HG03342 (cell line): ENCODE measurements around the gene CDH13.

Experiments
- ATAC-seq: cut with Tn5 transposase; IDR thresholded peaks from one replicate; pipeline ENCODE4 v1.9.1; 2021; ENCODE audit warnings: mild to moderate bottlenecking, moderate library complexity; ENCODE audit not compliant: unreplicated experiment

The CDH13 gene

GRCh38 chr16:83755391-83755790, 1128.6 kb downstream of the CDH13 start:
- ATAC-seq: no peak

GRCh38 chr16:83762141-83762991, 1135.6 kb downstream of the CDH13 start:
- ATAC-seq: no peak

GRCh38 chr16:83762992-83763358, 1136.2 kb downstream of the CDH13 start:
- no peak for ATAC-seq

- no peak for ATAC-seq
These were observed 1142.2 kb downstream of the CDH13 start for GRCh38 chr16:83768986-83769385.

GRCh38 chr16:83769397-83770008, 1142.7 kb downstream of the CDH13 start:
- ATAC-seq: peak; percentile 59

GRCh38 chr16:83771306-83771942, 1144.7 kb downstream of the CDH13 start:
- no peak for ATAC-seq

- ATAC-seq: no peak
These were observed 1146.0 kb downstream of the CDH13 start for GRCh38 chr16:83772806-83773205.

- no peak for ATAC-seq
These were observed 1147.3 kb downstream of the CDH13 start for GRCh38 chr16:83774066-83774465.

- ATAC-seq: no peak
These were observed 1150.2 kb downstream of the CDH13 start for GRCh38 chr16:83776944-83777343.

- ATAC-seq: no peak
These were observed 1153.1 kb downstream of the CDH13 start for GRCh38 chr16:83779886-83780285.

- ATAC-seq: no peak
These were observed 1158.7 kb downstream of the CDH13 start for GRCh38 chr16:83785455-83785854.

- no peak for ATAC-seq
These were observed 1163.1 kb downstream of the CDH13 start for GRCh38 chr16:83789642-83790401.

- ATAC-seq: no peak
These were observed 1165.1 kb downstream of the CDH13 start for GRCh38 chr16:83791916-83792315.

GRCh38 chr16:83792391-83792790, 1165.6 kb downstream of the CDH13 start:
- ATAC-seq: no peak

- no peak for ATAC-seq
These were observed 1166.4 kb downstream of the CDH13 start for GRCh38 chr16:83793179-83793578.

- no peak for ATAC-seq
These were observed 1168.2 kb downstream of the CDH13 start for GRCh38 chr16:83794860-83795554.

- no peak for ATAC-seq
These were observed 1170.2 kb downstream of the CDH13 start for GRCh38 chr16:83797013-83797412.

GRCh38 chr16:83799336-83799735, 1172.6 kb downstream of the CDH13 start:
- ATAC-seq: no peak

- ATAC-seq: peak; percentile 83
These were observed 1175.4 kb downstream of the CDH13 start for GRCh38 chr16:83802135-83802534.

GRCh38 chr16:83802554-83803205, 1175.9 kb downstream of the CDH13 start:
- ATAC-seq: no peak
